Upper lobe of right lung (tissue), 1 donor: ENCODE results near the gene PRSS58. TPM values are rescaled to one million over a fixed set of nuclear protein-coding genes. Genes with fewer than 3 reads are reported as not detected.
A peak's percentile ranks its signal among the peaks of the same experiment; 100 is the strongest.

Experiments used
- ATAC-seq: fragments of 200-7000 bp; cut with Tn5 transposase; one replicate; pipeline ENCODE4 v1.9.1; 2020; ENCODE audit warnings: mild to moderate bottlenecking, moderate library complexity
- DNase-seq: peaks from one replicate; pipeline ENCODE4 v3.0.0-alpha.2; 2020
- H3K27ac ChIP-seq: fragments of 200-600 bp; one replicate; pipeline ENCODE4 v1.8.0; 2022
- H3K27me3 ChIP-seq: fragments of 200-600 bp; one replicate; pipeline ENCODE4 v1.8.0; 2022; ENCODE audit warnings: mild to moderate bottlenecking
- H3K36me3 ChIP-seq: fragments of 200-600 bp; one replicate; pipeline ENCODE4 v1.8.0; 2022
- H3K4me1 ChIP-seq: fragments of 200-600 bp; one replicate; pipeline ENCODE4 v1.8.0; 2022
- H3K4me3 ChIP-seq: fragments of 200-600 bp; one replicate; pipeline ENCODE4 v1.8.0; 2022; ENCODE audit warnings: mild to moderate bottlenecking
- H3K9me3 ChIP-seq: fragments of 200-600 bp; one replicate; pipeline ENCODE4 v1.8.0; 2022
- CTCF ChIP-seq: fragments of 200-600 bp; IDR thresholded peaks from one replicate; pipeline ENCODE4 v1.8.0; 2022; ENCODE audit warnings: antibody characterized with exemption
- intact Hi-C: fragments of 100-400 bp; cut with DNase I; formaldehyde crosslinking; loops from one replicate; pipeline ENCODE4 v1.11.0; 2022
- long read RNA-seq: library from polyadenylated mRNA; unstranded; transcript quantifications from one replicate; pipeline ENCODE4 v2.0.0, GENCODE V29; 2021
- total RNA-seq: library from RNA; stranded (reverse); fragmentation: NEBNext Ultra II Directional; extraction: Animal tissue kit (Norgen Biotek cat#: 25700); gene quantifications from one replicate; pipeline ENCODE4 v1.2.1, GENCODE V29; 2021
- donor health status: DM: no; HTN: yes; CAD: no; lungs with severe emphysema.

The PRSS58 gene, protein sequence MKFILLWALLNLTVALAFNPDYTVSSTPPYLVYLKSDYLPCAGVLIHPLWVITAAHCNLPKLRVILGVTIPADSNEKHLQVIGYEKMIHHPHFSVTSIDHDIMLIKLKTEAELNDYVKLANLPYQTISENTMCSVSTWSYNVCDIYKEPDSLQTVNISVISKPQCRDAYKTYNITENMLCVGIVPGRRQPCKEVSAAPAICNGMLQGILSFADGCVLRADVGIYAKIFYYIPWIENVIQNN
- not detected for total RNA-seq
- long read RNA-seq, result 0 reads

DNA sequence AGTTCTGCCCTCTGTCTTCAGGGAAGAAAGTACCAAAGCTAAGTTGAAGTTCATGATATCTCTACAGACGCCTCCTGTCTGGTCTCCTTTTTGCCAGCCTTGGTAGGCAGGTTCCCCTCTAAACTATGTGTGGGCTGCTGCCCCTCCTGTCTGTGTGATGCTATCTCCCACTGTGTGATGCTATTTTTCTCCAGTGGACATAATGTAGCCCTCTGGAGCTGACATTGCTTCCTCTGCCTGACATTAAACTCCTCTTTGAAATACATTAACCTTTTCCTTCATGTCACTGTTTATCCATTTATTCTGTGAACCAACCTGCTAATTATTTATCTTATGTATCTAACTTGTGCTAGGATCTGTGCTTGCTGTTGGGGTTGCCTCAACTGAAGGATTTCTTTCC lies at the start of gene PRSS58:
TSS of gene PRSS58 (minus strand) at position 101 of the 400 bp plus-strand sequence. CDS start 351 bp downstream, outside the sequence.
- ATAC-seq (no peak), DNase-seq (no peak)
- no peaks in the 10 kb centered on the region for H3K36me3 ChIP-seq
- no peak within 1 kb of the TSS for H3K27ac ChIP-seq
- H3K27me3 ChIP-seq, result no peaks in the 10 kb centered on the region
- H3K4me1 ChIP-seq, result no peaks in the 10 kb centered on the region
- no peak for TF ChIP-seq CTCF
- H3K4me3 ChIP-seq, result no peak within 1 kb of the TSS
- intact Hi-C loops, result no loop called here
- no peaks in the 10 kb centered on the region for H3K9me3 ChIP-seq

DNA sequence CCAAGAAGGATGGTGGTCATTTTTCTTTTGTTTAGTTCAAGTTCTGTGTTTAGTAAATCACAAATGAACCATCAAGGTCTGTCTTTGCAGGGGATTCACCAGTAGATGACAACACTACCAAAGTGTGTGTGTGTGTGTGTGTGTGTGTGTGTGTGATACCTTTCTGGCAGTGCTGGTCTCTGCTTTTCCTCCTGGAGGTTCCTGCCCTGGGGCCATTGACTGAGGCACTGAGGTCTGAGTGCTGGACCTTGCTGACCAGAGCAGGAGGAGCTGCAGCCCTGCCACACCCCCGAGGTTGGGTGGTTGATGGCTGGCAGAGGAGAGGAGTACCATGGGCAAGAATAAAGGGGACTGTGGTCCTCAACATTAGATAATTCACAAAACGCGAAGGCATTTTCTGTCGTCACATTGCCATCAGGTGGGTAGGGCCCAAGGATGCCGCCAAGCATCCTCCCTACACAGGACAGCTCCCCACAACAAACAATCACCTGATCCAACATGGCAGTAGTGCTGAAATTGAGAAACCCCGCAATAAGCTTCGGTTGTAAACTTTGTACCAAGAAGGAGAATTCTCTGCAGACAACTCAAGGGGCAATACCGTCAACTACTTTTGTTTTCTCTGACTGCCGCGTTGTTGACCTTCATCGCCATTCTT lies 49.5 kb upstream of the PRSS58 start:
- H3K9me3 ChIP-seq, result no peaks in the 10 kb centered on the region
- intact Hi-C loops, result no loop called here
- H3K4me1 ChIP-seq, result no peaks in the 10 kb centered on the region
- ATAC-seq (no peak), DNase-seq (no peak)
- no peak overlapping the region for H3K4me3 ChIP-seq
- H3K27ac ChIP-seq, result no peak overlapping the region
- TF ChIP-seq CTCF, result no peak
- H3K36me3 ChIP-seq, result no peaks in the 10 kb centered on the region
- H3K27me3 ChIP-seq, result no peaks in the 10 kb centered on the region

DNA sequence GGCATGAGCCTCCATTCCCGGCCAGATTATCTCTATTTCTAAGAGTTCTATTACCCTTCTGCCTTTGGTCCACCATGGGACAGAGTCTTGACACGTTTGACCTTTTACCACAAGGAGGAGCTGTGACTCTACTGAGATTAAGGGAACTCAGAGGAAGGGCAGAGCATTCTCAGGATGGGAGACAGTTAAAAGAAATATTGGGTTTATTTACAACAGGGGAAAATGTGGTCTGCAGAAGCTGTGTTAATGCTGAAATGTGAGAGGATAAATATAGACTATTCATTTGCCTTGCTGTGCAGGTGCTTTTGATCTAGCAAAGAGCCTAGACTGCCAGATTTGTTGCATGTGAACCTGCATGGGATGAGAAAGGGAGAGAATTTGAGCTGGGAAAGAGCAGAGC lies 45.8 kb upstream of the PRSS58 start:
- no peaks in the 10 kb centered on the region for H3K9me3 ChIP-seq
- no peak overlapping the region for H3K27ac ChIP-seq
- ATAC-seq, result peak; percentile 66
- TF ChIP-seq CTCF, result peak; percentile 30
- H3K4me1 ChIP-seq, result no peaks in the 10 kb centered on the region
- H3K36me3 ChIP-seq, result no peaks in the 10 kb centered on the region
- no peak for DNase-seq
- H3K4me3 ChIP-seq, result no peak overlapping the region
- intact Hi-C loops, result no loop called here
- no peaks in the 10 kb centered on the region for H3K27me3 ChIP-seq

- no peak overlapping the region for H3K4me3 ChIP-seq
- DNase-seq, result no peak
- H3K9me3 ChIP-seq, result no peaks in the 10 kb centered on the region
- ATAC-seq, result no peak
- H3K27me3 ChIP-seq, result no peaks in the 10 kb centered on the region
- no peaks in the 10 kb centered on the region for H3K36me3 ChIP-seq
- peak; percentile 26 for TF ChIP-seq CTCF
- intact Hi-C loops, result no loop called here
- H3K4me1 ChIP-seq, result no peaks in the 10 kb centered on the region
- no peak overlapping the region for H3K27ac ChIP-seq
Observed at GRCh38 chr7:142301923-142302550, 44.2 kb upstream of the PRSS58 start.

- Histone ChIP-seq H3K4me1 (no peaks in the 10 kb centered on the region), H3K27me3 (no peaks in the 10 kb centered on the region), H3K27ac (no peak overlapping the region), H3K4me3 (no peak overlapping the region), H3K36me3 (no peaks in the 10 kb centered on the region), H3K9me3 (no peaks in the 10 kb centered on the region)
- no peak for TF ChIP-seq CTCF
- ATAC-seq, result no peak
- no peak for DNase-seq
- intact Hi-C loops, result no loop called here
Observed at GRCh38 chr7:142301299-142301698, 43.4 kb upstream of the PRSS58 start.
